ENCODE results near the gene EGLN3. TPM values are rescaled to one million over a fixed set of nuclear protein-coding genes. Genes with fewer than 3 reads are reported as not detected.

The EGLN3 gene
- total and polyA plus RNA-seq, 2 donors (not counting 3 experiments of a cell fraction or from before 2014, with no cell fraction given), result 0.20 TPM; not detected in 1

DNA sequence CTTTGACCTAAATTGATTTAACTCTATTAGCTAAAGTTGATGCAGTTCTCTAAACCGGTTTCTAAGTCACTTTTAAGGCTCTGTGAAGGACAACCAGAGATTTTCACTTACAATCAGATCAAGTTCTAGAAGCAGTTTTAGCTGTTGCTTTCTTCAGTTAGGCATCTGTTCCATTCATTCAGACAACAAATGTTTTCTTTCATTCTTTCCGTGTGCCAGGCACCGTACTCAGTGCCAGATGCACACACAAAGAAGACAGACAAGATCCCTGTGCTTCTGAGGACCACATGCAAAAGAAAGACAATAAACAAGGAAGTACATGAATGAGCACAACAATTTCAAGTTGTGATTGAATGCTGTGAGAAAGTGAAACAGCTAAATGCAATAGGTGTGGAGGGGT is 11.1 kb upstream of the EGLN3 start:
- Histone ChIP-seq H3K9me3 (replicated peaks; ENCODE audit: control insufficient read depth, insufficient read depth, low read length) (no peaks in the 10 kb centered on the region), H3K9ac (replicated peaks; ENCODE audit: extremely low read depth, insufficient read depth, low read length) (no peak overlapping the region), H3K36me3 (ENCODE audit: control insufficient read depth in 2 of 2, extremely low read depth in 1 of 2, insufficient read depth in 2 of 2, low read length in 2 of 2) (no peaks in the 10 kb centered on the region), H4K20me1 (replicated peaks; ENCODE audit: control insufficient read depth, extremely low read depth, insufficient read depth, low read length) (no peaks in the 10 kb centered on the region), H3K4me2 (ENCODE audit: insufficient read depth, low read length) (no peak overlapping the region), H3K79me2 (ENCODE audit: control insufficient read depth, insufficient read depth, low read length) (no peaks in the 10 kb centered on the region), H3K4me1 (ENCODE audit: control insufficient read depth, extremely low read depth, insufficient read depth, low read length) (no peaks in the 10 kb centered on the region), H3K4me3 (replicated peaks in 1 of 3; ENCODE audit: insufficient read depth in 1 of 3, low read depth in 1 of 3, low read length in 3 of 3) (no peak overlapping the region), H3K9me1 (replicated peaks; ENCODE audit: control insufficient read depth, extremely low read depth, insufficient read depth, low read length) (no peaks in the 10 kb centered on the region), H3K27me3 (ENCODE audit: control insufficient read depth in 2 of 2, insufficient read depth in 2 of 2, low read length in 2 of 2) (peaks cover 3 to 8% of the 10 kb centered on the region in 2 experiments), H3K27ac (ENCODE audit: insufficient read depth, low read depth, low read length) (no peak overlapping the region), H2AFZ (ENCODE audit: low read depth, low read length) (no peak overlapping the region)
- ChIA-PET POLR2A (no interaction called here), CTCF (no interaction called here)
- DNase-seq (ENCODE audit: low read depth, low spot score) (no peak), FAIRE-seq (no peak)
- no TSS peak for BruUV-seq (replicated peaks)
- intact Hi-C loops (cut with micrococcal nuclease), result no loop called here
- TF ChIP-seq JUN (IDR thresholded peaks at IDR 0.05; ENCODE audit: borderline replicate concordance, insufficient read depth, insufficient read length, low read depth) (no peak), FOS (IDR thresholded peaks at IDR 0.05; ENCODE audit: borderline replicate concordance, insufficient read depth, low read length) (no peak), GATA2 (IDR thresholded peaks at IDR 0.05; ENCODE audit: insufficient read depth, insufficient read length, low read depth, low read length) (no peak), EZH2 (IDR thresholded peaks at IDR 0.05; ENCODE audit: borderline replicate concordance, low read depth, low read length, severe bottlenecking) (no peak), POLR2A (IDR thresholded peaks at IDR 0.05; ENCODE audit: low read depth, low read length) (no peak), POLR2AphosphoS5 (IDR thresholded peaks at IDR 0.05; ENCODE audit: insufficient read depth, low read depth, low read length) (no peak), MYC (IDR thresholded peaks at IDR 0.05; ENCODE audit: low read depth, low read length) (no peak)
- TF ChIP-seq, protein P1, sequence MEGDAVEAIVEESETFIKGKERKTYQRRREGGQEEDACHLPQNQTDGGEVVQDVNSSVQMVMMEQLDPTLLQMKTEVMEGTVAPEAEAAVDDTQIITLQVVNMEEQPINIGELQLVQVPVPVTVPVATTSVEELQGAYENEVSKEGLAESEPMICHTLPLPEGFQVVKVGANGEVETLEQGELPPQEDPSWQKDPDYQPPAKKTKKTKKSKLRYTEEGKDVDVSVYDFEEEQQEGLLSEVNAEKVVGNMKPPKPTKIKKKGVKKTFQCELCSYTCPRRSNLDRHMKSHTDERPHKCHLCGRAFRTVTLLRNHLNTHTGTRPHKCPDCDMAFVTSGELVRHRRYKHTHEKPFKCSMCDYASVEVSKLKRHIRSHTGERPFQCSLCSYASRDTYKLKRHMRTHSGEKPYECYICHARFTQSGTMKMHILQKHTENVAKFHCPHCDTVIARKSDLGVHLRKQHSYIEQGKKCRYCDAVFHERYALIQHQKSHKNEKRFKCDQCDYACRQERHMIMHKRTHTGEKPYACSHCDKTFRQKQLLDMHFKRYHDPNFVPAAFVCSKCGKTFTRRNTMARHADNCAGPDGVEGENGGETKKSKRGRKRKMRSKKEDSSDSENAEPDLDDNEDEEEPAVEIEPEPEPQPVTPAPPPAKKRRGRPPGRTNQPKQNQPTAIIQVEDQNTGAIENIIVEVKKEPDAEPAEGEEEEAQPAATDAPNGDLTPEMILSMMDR (IDR thresholded peaks at IDR 0.05; ENCODE audit: extremely low read depth in 1 of 2, insufficient read depth in 1 of 2, low read depth in 1 of 2, low read length in 2 of 2), result no peak
- dilution Hi-C loops (cut with MboI; ENCODE audit: extremely low pct_ligation_motif_present, low sequenced_read_pairs), result no loop called here

Data from endothelial cell of umbilical vein (primary cell).